Body of pancreas (tissue), 4 donors: Measurements from ENCODE around the gene SUPT3H. TPM values are rescaled to one million over a fixed set of nuclear protein-coding genes. Genes with fewer than 3 reads are reported as not detected.

Experiments
- ATAC-seq: fragments of 150-250 bp; one replicate; pipeline ENCODE4 v1.9.1; 2016
- DNase-seq, 4 donors: peaks; one replicate each; pipeline ENCODE4 v3.0.0-alpha.2; 2019
- H3K27ac ChIP-seq, 4 donors: fragments of 200-600 bp; sonication (generic); 1 replicate in 3 of 4; 2 replicates in 1 of 4; pipeline versions ENCODE4 v1.5.1 to v1.6.1; 2016 to 2019; ENCODE audit warnings: mild to moderate bottlenecking in 1 of 4, mixed read lengths in 1 of 4, moderate library complexity in 1 of 4
- H3K27me3 ChIP-seq, 2 donors: fragments of 200-600 bp; sonication (generic); one replicate each; pipeline ENCODE4 v1.6.0; 2016; ENCODE audit warnings: mild to moderate bottlenecking in 1 of 2
- H3K36me3 ChIP-seq, 2 donors: fragments of 200-600 bp; sonication (generic); replicated peaks in 1 of 2; 2 replicates each; pipeline ENCODE4 v1.5.1; 2016; ENCODE audit warnings: low read depth in 2 of 2; ENCODE audit not compliant: insufficient read depth in 1 of 2
- H3K4me1 ChIP-seq: fragments of 200-600 bp; sonication (generic); one replicate; pipeline ENCODE4 v1.6.0; 2016
- H3K4me3 ChIP-seq, 2 donors: fragments of 200-600 bp; sonication (generic); 1 replicate in 1 of 2; 2 replicates in 1 of 2; pipeline ENCODE4 v1.5.1; 2016 to 2019
- H3K9me3 ChIP-seq, 3 donors: fragments of 200-600 bp; sonication (generic); 1 replicate in 2 of 3; 2 replicates in 1 of 3; pipeline ENCODE4 v1.5.1; 2016
- POLR2A ChIP-seq, 3 donors: fragments of 450-650 bp; IDR thresholded peaks; one replicate each; pipeline ENCODE4 v1.6.1; 2016; ENCODE audit warnings: antibody characterized with exemption in 3 of 3, mild to moderate bottlenecking in 2 of 3
- WGBS, 2 donors: methylation state at CpG; one replicate each; pipeline ENCODE4 v1.1.5; 2017; 5-methylcytosine and 5-hydroxymethylcytosine counted together
- intact Hi-C: fragments of 100-400 bp; cut with DNase I; formaldehyde crosslinking; loops from one replicate; pipeline ENCODE4 v1.15.1; 2023
- total RNA-seq, 2 donors: library from RNA; depleted of rRNA; stranded (reverse); fragments of >200 nt; gene quantifications; one replicate each; pipeline ENCODE4 v1.1.0, GENCODE V29; 2016
- TF ChIP-seq, protein P1 (sequence below), 7 experiments: fragments of 450-650 bp in 4 of 7; fragments of 200-600 bp in 3 of 7; sonication (generic) in 3 of 7; IDR thresholded peaks; one replicate each; pipeline ENCODE4 v1.5.1; 2016 to 2019; ENCODE audit warnings: antibody characterized with exemption in 7 of 7

The SUPT3H gene
- total RNA-seq, 2 donors from 2014 or later = 4.9 to 6.7 TPM

DNA sequence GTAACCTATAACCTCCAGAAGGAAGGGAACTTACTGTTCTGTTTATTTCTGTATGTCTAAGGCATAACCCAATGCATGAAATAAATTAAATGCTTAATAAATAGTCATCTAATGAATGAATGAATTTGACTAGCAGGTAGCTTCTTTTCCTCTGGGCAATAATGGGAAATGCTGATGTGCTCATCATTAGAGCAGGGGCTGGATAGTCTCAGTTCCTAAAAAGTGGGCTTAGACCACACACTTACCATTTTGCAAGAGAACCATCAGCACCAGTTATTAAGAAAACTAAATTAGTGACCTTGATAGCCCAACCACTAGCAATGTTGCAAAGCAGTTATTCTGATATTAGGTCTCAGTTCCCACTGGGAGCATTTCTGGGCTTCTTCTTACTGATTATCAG, 540.5 kb downstream of the SUPT3H start:
- ATAC-seq (no peak), DNase-seq (no peak)
- H3K4me3 ChIP-seq = no peak overlapping the region
- TF ChIP-seq, protein P1, sequence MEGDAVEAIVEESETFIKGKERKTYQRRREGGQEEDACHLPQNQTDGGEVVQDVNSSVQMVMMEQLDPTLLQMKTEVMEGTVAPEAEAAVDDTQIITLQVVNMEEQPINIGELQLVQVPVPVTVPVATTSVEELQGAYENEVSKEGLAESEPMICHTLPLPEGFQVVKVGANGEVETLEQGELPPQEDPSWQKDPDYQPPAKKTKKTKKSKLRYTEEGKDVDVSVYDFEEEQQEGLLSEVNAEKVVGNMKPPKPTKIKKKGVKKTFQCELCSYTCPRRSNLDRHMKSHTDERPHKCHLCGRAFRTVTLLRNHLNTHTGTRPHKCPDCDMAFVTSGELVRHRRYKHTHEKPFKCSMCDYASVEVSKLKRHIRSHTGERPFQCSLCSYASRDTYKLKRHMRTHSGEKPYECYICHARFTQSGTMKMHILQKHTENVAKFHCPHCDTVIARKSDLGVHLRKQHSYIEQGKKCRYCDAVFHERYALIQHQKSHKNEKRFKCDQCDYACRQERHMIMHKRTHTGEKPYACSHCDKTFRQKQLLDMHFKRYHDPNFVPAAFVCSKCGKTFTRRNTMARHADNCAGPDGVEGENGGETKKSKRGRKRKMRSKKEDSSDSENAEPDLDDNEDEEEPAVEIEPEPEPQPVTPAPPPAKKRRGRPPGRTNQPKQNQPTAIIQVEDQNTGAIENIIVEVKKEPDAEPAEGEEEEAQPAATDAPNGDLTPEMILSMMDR (IDR thresholded peaks at IDR 0.05) = no peak
- no peak for TF ChIP-seq POLR2A (IDR thresholded peaks at IDR 0.05)
- H3K4me1 ChIP-seq = no peaks in the 10 kb centered on the region
- H3K27me3 ChIP-seq = no peaks in the 10 kb centered on the region
- H3K9me3 ChIP-seq = no peaks in the 10 kb centered on the region
- intact Hi-C loops = no loop called here
- no peaks in the 10 kb centered on the region for H3K36me3 ChIP-seq
- no peak overlapping the region for H3K27ac ChIP-seq

DNA sequence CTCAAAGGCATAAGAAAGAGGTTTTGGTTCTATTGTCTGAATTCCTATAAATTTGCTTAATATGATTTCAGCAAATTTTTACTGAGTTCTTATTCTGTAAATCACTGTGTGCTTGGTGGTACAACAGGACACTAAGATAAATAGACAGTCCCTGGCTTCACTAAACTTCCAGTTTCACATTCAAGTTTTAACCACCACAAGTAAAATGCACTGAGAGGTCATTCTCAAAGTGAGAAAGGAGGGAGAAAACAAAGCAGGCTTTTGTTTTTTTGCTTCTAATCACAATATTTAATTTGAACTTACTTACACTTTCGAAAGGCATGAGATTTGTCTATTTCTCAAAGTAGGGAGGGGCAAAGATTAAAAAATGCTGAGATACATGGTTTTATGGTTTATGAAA, 544.5 kb downstream of the SUPT3H start:
- intact Hi-C loops = no loop called here
- TF ChIP-seq, protein P1 (IDR thresholded peaks at IDR 0.05) = no peak
- TF ChIP-seq POLR2A (IDR thresholded peaks at IDR 0.05) = no peak
- H3K4me3 ChIP-seq = no peak overlapping the region
- H3K36me3 ChIP-seq = no peaks in the 10 kb centered on the region
- DNase-seq (no peak), ATAC-seq (no peak)
- H3K27me3 ChIP-seq = no peaks in the 10 kb centered on the region
- 65 to 73% methylated on average over 1 of the region's 1 CpG for WGBS, 2 donors
- no peak overlapping the region for H3K27ac ChIP-seq
- no peaks in the 10 kb centered on the region for H3K4me1 ChIP-seq
- H3K9me3 ChIP-seq = no peaks in the 10 kb centered on the region

DNA sequence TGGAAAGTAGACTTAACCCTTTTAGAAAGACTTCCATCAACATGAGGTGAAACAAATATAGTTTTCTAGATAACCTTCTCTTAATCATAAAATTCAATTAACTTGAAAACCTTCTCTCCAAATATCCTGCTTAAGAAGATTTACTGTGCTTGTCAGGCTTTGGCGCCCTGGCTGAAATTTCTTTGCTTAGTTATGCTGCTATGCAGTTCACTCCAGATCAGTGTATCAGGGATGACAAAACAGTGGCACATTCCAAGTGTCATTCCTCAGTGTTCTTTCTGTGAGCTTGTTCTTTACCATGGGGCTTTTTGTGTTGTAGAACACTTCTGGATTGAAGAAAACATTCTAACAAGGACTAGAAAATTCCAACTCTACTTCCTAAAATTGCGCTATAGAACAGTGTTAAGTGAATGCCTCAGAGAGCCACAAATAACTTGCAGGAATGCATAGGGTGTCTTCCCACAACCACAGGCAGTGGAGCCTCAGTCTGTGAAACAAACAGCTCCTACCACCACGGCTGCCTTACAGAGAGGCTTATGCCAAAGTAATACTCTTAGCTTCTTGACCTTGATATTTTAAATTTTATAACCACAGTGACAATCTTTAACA, 546.6 kb downstream of the SUPT3H start:
- no peaks in the 10 kb centered on the region for H3K36me3 ChIP-seq
- TF ChIP-seq, protein P1 (IDR thresholded peaks at IDR 0.05) = no peak
- TF ChIP-seq POLR2A (IDR thresholded peaks at IDR 0.05) = no peak
- ATAC-seq = no peak
- intact Hi-C loops = no loop called here
- H3K27ac ChIP-seq = no peak overlapping the region
- H3K27me3 ChIP-seq = no peaks in the 10 kb centered on the region
- H3K4me3 ChIP-seq = no peak overlapping the region
- WGBS, 2 donors = 87 to 89% methylated on average over 3 of the region's 3 CpGs
- no peak for DNase-seq
- no peaks in the 10 kb centered on the region for H3K4me1 ChIP-seq
- no peaks in the 10 kb centered on the region for H3K9me3 ChIP-seq

GRCh38 chr6:44829836-44830235, 547.9 kb downstream of the SUPT3H start:
- Histone ChIP-seq H3K4me1 (no peaks in the 10 kb centered on the region), H3K4me3 (no peak overlapping the region), H3K27me3 (no peaks in the 10 kb centered on the region), H3K9me3 (no peaks in the 10 kb centered on the region), H3K36me3 (no peaks in the 10 kb centered on the region), H3K27ac (no peak overlapping the region)
- DNase-seq = no peak
- no peak for TF ChIP-seq POLR2A (IDR thresholded peaks at IDR 0.05)
- TF ChIP-seq, protein P1 (IDR thresholded peaks at IDR 0.05) = no peak
- WGBS, 2 donors = 70 to 74% methylated on average over 2 of the region's 2 CpGs
- ATAC-seq = no peak
- intact Hi-C loops = no loop called here

DNA sequence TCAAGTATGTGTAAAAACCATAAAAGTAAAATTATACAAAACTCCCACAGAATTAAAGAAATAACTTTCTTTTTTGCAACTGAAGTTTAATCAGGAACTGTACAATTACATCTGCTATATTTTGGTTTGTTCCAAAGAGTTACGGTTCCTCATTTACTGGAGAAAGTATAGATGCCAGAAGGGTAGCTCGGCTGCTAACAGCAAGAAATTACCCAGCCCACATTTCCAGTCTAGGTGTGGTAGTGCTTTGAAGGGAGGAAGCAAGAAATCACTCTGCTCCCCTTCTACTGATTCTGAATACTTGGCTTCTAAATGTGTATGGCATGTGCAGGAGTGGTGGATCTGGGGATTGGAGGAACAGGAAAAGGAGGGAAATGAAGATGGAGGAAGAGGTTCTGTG, 549.0 kb downstream of the SUPT3H start:
- no peaks in the 10 kb centered on the region for H3K9me3 ChIP-seq
- intact Hi-C loops = no loop called here
- H3K4me3 ChIP-seq = no peak overlapping the region
- H3K4me1 ChIP-seq = no peaks in the 10 kb centered on the region
- H3K36me3 ChIP-seq = no peaks in the 10 kb centered on the region
- ATAC-seq (no peak), DNase-seq (no peak)
- TF ChIP-seq, protein P1 (IDR thresholded peaks at IDR 0.05) = no peak
- TF ChIP-seq POLR2A (IDR thresholded peaks at IDR 0.05) = no peak
- no peak overlapping the region for H3K27ac ChIP-seq
- no peaks in the 10 kb centered on the region for H3K27me3 ChIP-seq
- 87 to 88% methylated on average over 2 of the region's 2 CpGs for WGBS, 2 donors
